NCI-H446 treated with DMSO at 0.1 percent for 48 hours (cell line): ENCODE results near the gene PSTPIP2.
"Not testable (repeated sequence)": the region's sequence is repeated elsewhere in the genome, so short reads cannot be mapped to it uniquely, and the experiment has no call there.

ENCODE experiments used
- DNase-seq: peaks from one replicate; lab custom pipeline; 2025; lab: John Stamatoyannopoulos, UW

PSTPIP2 gene

GRCh38 chr18:46037512-46038305 is 34.4 kb downstream of the PSTPIP2 start:
- DNase-seq = no peak

GRCh38 chr18:46035696-46036680 is 36.1 kb downstream of the PSTPIP2 start:
- DNase-seq = no peak

- DNase-seq = no peak
Observed at GRCh38 chr18:46034230-46034629, 37.8 kb downstream of the PSTPIP2 start.

GRCh38 chr18:46031741-46032140 is 40.3 kb downstream of the PSTPIP2 start:
- no peak for DNase-seq

- no peak for DNase-seq
Observed at GRCh38 chr18:46028536-46028891, 43.5 kb downstream of the PSTPIP2 start.

- no peak for DNase-seq
Observed at GRCh38 chr18:46019936-46020335, 52.1 kb downstream of the PSTPIP2 start.

GRCh38 chr18:46013484-46014189 is 58.4 kb downstream of the PSTPIP2 start:
- no peak for DNase-seq

- no peak for DNase-seq
Observed at GRCh38 chr18:46010676-46011075, 61.4 kb downstream of the PSTPIP2 start.

GRCh38 chr18:46010050-46010449 is 62.0 kb downstream of the PSTPIP2 start:
- no peak for DNase-seq

GRCh38 chr18:46009125-46009840 is 62.8 kb downstream of the PSTPIP2 start:
- no peak for DNase-seq

GRCh38 chr18:46008531-46008930 is 63.5 kb downstream of the PSTPIP2 start:
- DNase-seq = no peak

GRCh38 chr18:46007165-46007564 is 64.9 kb downstream of the PSTPIP2 start:
- no peak for DNase-seq

GRCh38 chr18:46002934-46003333 is 69.1 kb downstream of the PSTPIP2 start:
- DNase-seq = no peak

- no peak for DNase-seq
Observed at GRCh38 chr18:46001892-46002291, 70.2 kb downstream of the PSTPIP2 start.

- no peak for DNase-seq
Observed at GRCh38 chr18:46001074-46001473, 71.0 kb downstream of the PSTPIP2 start.

- no peak for DNase-seq
Observed at GRCh38 chr18:45999536-45999935, 72.5 kb downstream of the PSTPIP2 start.

GRCh38 chr18:45998244-45998643 is 73.8 kb downstream of the PSTPIP2 start:
- DNase-seq = no peak

- no peak for DNase-seq
Observed at GRCh38 chr18:45997700-45998151, 74.3 kb downstream of the PSTPIP2 start.

- no peak for DNase-seq
Observed at GRCh38 chr18:45995461-45995860, 76.6 kb downstream of the PSTPIP2 start.

- no peak for DNase-seq
Observed at GRCh38 chr18:45993438-45993837, 78.6 kb downstream of the PSTPIP2 start.

GRCh38 chr18:45992527-45992926 is 79.5 kb downstream of the PSTPIP2 start:
- not testable (repeated sequence) for DNase-seq

- DNase-seq = no peak
Observed at GRCh38 chr18:45991788-45992187, 80.3 kb downstream of the PSTPIP2 start.
